NCI-H345 treated with DMSO at 0.1 percent for 48 hours (cell line): ENCODE results near the gene LHX6.

Experiments
- DNase-seq: peaks from one replicate; lab custom pipeline; 2025; ENCODE audit not compliant: unreplicated experiment; lab: John Stamatoyannopoulos, UW

LHX6 gene

DNA sequence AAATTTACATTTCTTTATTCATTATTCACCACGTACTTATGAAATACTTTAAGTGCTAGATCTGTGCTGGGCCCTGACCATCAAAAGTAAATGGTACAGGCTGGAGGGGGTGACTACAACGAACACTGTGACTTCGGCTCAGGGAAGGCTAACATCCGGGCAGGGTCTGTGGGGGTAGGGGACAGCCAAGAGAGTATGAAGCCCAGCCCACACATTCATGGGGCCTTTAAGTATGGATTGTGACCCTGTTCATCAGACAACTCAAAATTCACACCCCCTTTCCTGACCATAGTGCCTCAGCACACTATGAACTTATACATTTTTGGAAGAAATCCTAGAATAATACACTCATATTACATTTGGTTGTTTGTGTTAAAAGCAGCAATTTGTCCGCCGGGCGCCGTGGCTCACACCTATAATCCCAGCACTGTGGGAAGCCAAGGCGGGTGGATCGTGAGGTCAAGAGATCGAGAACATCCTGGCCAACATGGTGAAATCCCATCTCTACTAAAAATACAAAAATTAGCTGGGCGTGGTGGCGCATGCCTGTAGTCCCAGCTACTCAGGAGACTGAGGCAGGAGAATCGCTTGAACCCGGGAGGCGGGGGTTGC lies 35.7 kb downstream of the LHX6 start:
- no peak for DNase-seq

DNA sequence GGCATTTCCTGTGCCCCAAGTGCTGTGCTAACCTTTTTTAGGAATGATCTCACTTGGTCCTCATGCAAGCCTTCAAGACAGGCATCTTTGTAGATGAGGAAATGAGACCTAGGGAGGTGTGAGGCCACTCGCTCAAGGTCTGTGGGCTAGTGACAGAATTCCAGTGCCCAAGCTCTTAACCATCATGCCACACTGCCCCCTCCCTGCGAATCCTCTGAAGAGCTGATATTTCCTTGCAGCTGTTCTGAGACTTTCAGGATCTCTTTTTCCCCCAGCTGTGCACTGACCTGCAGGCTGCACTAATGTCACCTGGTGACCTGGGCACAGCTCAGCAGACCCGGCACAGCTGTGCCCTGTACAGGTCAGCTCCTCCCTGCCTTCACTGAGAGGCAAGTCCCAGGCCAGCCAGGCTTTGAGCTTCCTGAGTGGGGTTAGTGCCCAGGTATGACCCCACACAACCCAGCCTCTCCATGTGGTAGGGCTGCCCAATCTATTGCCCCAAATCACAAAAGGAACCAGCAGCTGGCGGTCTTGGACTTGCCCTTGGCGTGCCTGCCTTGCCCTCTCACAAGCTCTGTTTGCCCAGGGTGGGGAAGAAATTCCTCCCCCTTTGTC lies 36.4 kb downstream of the LHX6 start:
- DNase-seq: no peak

DNA sequence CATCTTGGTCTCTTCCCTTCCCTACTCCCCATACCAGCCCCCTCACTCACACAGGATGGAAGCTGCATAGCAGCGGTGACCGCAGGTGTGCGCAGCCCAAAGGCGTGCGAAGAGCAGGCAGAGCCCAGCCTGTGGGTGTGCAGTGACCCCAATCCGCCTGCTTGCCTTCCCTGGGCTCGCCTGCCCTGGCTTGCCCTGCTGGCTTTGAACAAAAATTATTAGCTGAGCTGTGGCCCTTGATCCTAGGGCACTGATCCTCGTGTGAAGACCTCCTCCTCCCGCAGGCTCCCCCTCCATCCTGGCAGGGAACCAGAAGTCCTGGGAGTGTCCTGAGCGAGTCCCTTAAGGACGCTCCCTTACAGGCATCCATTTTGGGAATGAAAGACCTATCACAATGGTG lies 37.2 kb downstream of the LHX6 start:
- DNase-seq: no peak

DNA sequence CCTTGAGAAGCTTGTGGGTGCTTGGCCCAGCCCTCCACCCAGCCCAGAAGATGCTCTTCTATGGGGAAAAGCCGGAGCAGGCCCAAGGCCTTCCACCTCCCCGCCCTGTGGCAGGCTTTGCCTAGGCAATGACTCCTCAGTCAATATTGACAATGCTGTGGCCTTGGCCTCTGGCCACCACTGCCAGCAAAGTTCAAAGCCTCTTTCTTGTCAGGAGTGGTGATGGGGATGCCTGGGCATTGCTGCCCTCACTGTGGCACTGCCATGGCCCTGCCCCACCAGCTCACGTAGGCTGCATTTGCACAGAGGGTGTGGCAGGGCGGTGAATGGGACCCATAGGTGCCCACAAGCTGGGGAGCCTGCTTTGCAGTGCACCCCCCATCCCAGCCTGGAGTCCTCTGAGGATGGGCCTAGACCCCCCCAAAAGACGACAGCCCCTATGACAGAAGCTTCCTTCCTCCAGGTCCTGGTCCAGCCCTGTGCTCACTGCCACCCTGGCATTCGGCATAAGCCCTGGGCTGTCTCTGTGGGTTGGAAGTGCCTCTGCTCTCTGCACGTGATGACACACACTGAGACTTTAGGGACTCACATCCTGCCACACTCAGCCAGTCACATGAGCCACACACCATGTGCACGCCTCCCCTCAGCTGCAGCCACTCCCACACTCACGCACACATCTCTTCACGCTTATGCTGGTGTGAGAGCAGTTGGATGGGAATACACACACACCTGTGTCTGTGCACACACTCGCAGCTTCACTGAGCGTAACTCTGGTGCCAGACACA lies 38.0 kb downstream of the LHX6 start:
- DNase-seq: no peak

DNA sequence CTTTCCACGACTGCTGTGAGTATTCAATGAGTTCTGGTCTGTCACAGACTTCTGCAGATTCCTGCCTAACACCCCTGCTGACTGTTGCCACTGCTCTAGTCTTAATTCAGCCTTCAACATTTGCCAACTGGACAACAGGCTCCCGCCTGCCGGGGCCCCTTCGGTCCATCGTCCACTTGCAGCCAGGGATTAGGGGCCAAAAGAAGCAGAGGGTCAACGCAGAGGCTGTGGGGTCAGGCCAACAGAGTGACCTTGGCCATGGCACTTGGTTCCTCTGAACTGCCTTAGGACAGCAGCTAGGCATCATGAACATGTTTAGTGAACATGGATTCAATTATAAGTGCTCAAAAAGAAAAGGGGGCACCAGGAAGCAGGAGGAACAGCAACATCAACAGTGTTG lies 40.4 kb downstream of the LHX6 start:
- DNase-seq: no peak

DNA sequence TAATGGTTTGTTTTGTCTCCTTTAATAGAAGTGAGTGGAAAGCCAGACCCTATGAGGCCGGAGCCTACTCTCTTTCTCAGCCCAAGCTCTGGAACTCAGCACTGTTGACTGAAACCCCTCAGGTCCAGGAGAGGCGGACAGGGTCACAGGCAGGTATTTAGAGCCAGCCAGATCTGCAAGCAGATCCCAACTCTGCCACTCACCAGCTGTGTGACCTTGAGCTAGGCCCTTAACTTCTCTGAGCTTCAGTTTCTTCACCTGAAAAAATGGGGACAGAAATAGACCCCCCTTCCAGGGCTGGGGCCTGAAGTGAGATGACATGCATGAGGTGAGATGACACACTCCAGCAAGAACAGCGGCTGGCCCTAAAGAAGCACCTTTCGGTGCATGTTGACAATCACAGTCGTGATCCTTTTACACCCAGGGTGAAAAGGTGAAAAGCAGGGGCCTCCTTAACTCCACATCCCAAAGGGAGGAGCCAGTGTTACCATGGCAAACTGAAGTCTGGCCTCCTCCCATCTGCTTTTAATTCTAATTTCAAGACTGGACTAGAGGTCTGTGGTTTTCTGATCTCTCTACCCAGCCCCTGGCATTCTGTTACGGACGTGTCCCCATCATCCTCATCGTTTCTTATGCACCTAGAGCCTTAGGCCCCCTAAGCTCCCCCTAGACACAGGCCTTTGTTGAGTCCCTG lies 41.8 kb downstream of the LHX6 start:
- DNase-seq: no peak

DNA sequence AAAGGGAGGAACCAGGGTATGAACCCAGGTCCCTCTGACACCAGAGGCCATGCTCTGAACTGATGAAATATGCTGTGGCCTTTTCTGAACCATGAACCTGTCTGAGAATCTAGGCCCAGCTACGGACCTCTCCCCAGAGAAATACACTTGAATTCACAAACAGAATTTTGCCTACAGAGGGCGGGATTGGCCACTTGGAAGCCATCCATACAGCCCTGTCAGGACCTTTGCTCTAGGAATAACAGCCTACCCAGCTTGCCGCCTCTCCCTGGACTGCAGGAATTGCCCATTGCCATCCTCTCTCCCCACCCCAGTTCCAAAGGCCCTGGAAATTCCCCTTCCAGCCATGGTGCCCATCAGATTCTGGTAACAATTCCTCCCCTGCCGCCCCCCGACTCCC lies 42.5 kb downstream of the LHX6 start:
- no peak for DNase-seq

DNA sequence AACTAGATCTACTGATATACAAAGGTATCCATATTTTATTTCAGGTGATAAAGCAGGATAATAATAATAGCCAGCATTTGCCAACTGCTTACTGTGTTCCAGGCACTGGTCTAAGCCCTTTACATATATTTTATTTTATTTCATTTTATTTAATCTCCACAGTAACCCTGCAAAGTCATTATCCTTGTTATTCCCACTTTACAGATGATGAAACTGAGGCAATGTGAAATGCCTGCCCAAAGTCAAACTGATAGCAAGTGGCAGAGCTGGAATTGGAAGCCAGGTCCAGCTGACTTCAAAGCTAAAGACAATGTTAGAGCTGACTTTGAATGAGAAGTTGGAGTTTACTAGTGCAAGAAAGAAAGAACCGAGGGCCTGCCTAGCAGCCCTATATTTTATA lies 44.2 kb downstream of the LHX6 start:
- DNase-seq: no peak

DNA sequence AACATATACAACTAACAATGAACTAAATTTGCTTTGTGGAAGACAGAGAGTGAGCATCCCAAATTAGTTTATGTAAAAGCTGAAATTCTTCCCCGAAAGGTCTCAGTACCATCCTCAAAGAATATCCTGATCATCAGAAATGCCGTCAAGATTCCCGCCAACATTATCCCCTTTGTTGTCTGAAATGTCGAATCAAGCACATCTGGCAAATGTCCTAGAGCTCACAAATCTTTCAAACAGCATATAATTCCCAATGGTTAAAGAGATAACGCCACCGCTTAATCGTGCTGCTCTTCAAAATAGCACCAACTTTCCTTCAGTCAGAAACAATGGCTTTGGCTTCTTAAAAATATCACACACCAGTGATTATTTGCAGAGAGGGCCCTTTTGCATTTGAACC lies 45.3 kb downstream of the LHX6 start:
- DNase-seq: no peak

DNA sequence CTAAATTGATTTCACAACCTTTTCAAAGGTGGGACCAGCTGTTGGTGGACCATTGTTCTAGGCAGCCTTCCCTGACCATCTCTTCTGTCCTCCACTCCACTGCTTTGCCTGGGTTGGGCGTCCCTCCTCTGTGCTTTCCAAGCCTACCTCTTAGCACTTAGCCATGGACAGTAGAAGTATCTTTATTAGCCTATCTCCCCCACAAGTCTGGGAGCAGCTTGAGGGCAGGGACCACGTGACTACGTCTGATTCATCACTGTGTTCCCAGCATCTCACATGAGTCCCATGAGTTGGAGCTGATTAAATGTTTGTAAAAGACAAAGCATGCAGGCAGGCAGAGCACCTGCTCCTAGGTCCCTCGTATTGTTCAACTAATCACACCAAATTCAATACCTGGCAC lies 48.1 kb downstream of the LHX6 start:
- DNase-seq: peak; percentile 4

DNA sequence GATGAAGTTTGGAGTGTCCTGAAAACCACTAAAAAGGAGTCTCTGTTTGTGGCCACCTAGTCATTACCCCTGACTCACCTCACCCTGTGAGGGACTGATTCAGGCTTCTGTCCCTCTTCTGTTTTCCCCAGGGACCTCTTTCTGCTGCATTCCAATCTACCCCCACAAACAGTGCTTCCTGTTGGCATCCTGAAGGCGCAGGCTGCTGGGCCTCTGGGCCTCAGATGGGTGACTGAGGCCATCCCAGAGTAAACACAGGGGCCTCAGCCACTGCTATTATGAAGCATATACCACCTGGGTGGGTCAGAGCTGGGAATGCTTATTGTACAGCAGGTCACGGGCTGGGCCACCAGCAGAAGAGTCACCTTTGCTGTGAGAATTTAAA lies 49.1 kb downstream of the LHX6 start:
- DNase-seq: no peak

DNA sequence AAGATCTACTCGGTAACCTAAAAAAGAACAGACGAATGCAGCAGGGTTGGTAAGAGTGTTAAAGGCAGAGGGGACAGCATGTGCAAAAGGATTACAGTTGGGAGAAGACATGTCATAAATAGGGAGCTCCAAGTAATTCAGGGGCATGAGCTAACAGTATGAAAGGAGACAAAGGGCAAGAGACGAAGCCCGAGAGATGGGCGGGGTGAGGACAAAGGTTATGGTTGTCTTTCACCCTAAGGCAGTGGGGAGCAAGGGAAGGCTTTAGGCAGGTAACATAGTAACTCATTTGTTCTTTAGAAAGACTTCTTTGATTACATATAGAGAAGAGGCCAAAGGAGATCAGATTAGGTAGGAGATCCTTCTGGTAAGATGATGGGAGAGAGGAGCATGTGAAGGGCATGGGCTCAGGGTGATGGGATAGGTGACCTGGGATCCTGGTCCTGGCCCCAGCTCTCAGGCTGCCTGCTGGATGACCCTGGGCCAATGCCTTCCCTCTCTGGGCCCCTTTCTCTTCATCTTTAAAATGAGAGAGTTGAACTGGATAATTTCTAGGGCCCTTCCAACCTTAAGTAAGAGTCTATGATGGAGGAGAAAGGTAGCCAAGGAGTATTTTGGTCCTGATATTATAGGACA lies 49.6 kb downstream of the LHX6 start:
- DNase-seq: no peak

DNA sequence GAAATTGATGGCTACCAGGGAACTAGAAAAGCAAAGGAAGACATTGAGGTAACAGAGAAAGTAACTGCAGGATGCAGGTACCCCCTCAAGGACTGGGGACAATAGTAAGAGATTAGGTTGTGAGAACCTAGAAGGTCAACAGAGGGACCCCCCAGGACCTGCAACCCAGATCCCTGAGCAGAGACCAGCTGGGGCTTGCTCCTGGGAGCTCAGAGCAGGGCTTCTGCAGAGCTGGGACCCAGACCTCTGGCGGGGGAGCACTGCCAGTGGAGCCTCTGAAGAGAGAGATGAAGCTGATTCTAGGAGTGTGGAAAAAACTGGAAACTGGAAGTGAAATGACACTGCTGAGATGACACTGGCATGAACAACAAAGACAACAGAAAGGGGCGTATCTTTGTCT lies 51.8 kb downstream of the LHX6 start:
- DNase-seq: no peak

DNA sequence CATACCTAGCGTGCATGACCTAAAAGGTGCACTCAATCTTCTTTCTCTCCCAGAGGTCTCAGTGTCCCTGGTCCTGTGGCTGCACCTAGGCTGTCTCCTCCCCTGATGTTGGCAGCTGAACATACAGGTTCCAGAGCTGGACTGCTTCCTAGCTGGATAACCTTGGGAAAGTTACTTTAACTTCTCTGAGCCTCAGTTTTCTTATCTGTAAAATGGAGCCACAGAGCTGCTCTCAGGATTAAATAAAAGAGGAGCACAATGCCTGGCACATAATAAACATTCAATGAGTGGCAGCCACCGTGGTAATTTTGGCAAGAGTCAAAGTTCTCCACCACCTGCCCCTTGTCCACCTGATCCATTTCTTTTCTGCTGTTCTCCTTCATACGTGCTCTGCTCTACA lies 55.1 kb downstream of the LHX6 start:
- no peak for DNase-seq

DNA sequence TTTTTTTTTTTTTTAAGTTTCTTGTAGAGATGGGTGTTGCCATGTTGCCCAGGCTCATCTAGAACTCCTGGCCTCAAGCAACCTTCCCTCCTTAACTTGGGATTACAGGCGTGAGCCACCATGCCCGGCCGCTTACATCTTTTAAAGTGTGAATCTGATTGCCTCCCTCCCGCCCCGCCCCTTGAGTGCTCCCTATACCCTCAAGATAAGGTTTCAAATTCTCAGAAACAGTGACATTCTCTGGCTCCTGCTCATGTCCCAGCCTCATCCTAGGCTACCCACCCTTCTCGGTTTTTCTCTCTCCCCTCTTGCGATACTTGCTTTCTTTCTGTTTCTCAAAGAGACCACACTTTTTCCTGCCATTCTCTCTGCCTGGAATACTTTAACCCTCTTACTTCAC lies 56.6 kb downstream of the LHX6 start:
- no peak for DNase-seq

DNA sequence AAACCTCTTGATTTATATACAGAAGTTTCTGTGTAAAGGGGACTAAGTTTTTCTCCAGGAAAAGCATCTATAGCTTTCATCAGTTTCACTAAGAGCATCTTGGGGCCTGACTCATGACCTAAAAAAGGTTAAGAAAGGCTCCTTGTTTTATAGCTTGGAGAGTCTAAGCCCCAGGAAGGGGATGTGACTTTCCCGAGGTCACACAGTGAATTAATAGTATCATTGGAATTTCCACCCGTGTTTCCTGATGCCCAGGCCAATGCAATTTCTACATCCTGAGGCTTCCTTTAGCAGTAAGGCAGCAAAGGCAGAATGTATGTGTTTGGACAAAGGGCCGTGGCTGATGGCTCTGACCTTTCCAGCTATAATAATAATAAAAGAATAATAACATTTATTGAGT lies 60.4 kb downstream of the LHX6 start:
- DNase-seq: no peak

DNA sequence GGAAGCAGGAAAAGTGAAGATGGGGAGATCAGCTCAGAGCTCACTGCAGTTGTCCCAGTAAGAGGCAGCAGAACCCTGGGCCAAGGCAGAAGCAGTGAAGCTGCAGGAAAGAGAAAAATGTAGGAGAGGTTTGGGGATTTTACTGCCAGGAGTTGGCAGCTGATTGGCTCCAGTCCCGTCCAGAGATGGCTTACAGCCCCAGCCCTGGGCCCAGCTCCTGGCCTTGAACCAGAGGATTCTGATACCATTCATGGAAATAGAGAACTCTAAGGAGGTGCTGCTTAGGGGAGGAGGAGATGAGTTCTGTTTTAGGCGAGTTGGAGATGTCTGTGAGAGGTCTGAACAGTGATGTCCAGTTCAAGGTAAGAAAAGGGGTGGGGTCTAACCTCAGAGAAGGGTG lies 64.5 kb downstream of the LHX6 start:
- DNase-seq: no peak

DNA sequence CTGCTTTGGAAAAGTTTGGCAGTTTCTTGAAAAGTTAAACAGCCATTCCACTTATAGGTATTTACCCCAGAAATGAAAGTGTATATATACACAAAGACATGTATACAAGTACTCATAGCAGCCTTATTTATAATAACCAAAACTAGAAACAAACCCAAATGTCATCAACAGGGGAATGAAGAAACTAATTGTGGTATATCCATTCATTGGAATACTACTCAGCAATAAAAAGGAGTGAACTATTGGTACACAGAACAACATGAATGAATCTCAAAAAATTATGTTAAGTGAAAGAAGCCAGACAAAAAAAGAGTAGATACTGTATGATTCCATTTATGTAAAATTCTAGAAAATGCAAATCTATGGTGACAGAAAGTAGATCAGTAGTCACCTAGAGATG lies 66.3 kb downstream of the LHX6 start:
- no peak for DNase-seq

DNA sequence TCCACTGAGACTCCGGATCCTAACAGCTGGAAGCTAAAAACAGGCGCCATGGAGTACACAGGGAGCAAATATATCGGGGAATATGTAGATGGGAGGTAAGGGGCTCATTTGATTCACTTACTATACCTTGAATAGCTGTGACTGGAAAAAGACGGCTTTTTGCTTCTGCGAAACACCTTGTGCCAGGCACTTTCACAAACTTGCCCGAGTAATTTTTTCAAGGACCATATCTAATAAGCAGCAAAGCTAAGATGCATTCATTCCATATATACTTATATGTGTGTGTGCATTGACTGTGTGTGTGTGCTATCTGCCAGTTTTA lies 68.9 kb downstream of the LHX6 start:
- DNase-seq: no peak

DNA sequence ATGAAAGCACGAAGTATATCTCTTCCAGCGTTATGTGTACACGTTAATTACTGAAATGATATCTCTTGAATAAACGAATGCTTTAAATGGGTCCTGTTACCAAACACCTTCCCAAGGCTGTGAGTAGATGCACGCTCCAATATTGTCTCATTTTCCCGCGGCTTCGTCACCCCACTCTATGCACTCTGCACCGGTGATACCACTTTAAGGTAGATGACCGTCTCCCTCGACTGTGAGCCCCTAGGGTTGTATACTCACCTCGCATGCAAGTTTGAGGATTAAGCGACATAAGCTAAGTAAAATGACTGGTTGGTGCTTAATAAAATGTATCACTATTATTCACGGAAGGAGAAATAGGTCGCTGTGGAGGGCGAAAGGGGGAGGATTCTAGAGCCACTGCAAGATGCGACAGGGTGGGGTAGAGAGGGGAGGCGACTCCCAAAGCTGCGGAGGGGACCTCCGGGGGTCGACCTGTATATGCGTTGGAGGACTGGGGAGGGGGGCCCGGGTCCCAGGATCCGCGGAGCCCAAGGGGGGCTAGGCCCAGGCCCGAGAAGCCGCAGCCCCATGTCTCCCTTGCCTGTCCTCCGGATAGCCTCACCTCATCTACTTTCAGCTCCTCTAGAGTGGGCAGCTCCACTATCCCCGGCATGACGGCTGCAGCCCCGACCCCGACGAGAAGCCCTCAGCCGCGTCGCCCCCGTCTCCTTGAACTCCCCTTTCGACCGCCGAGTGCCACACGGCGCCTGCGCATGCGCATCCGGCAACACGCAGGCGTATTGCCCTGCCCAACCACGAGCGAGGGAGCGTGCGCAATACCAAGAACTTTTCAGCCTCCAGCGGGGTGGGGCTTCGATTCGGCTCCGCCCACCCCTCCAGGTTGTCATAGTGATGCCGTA lies 69.5 kb downstream of the LHX6 start, which contains the start of the genes MORN5 and NDUFA8:
TSS of gene MORN5 (plus strand) at position 883 of the 899 bp plus-strand sequence. CDS start 65 bp downstream, outside the sequence.
TSS of gene NDUFA8 (minus strand) at position 754 of the 899 bp plus-strand sequence. CDS start at position 652, 102 bp downstream.
- peak; percentile 94 for DNase-seq
